PC-3 (cell line): ENCODE results near the gene RBMS3. TPM values are rescaled to one million over a fixed set of nuclear protein-coding genes. Genes with fewer than 3 reads are reported as not detected.

Source experiments
- ATAC-seq: fragments of 200-7000 bp; cut with Tn5 transposase; 2 replicates; pipeline ENCODE4 v1.9.1; 2020; ENCODE audit warnings: mild to moderate bottlenecking, moderate library complexity
- BruUV-seq: library from RNA; stranded (reverse); fragments of 400-500 nt; replicated peaks from 2 replicates; lab custom pipeline; 2021; lab: Mats Ljungman, UMichigan
- CTCF ChIA-PET: fragments of 300-600 bp; sonication (Branson Sonifier 250); formaldehyde crosslinking; loops from one replicate; lab custom pipeline; 2022; ENCODE audit warnings: antibody characterized with exemption; lab: Charles Lee
- POLR2A ChIA-PET: fragments of 300-600 bp; sonication (Branson Sonifier 250); formaldehyde crosslinking; loops from one replicate; lab custom pipeline; 2022; ENCODE audit warnings: antibody characterized with exemption; ENCODE audit not compliant: unreplicated experiment; lab: Charles Lee
- DNase-seq: peaks from one replicate; pipeline ENCODE4 v3.0.0-alpha.2; 2015
- H2AFZ ChIP-seq: fragments of 300-600 bp; sonication (generic); 2 replicates; pipeline ENCODE4 v1.6.0; 2016; ENCODE audit warnings: antibody characterized with exemption, low read length
- H3F3A ChIP-seq: fragments of 300-600 bp; sonication (generic); one replicate; pipeline ENCODE4 v1.6.0; 2017; ENCODE audit warnings: antibody characterized with exemption, low read length, control low read depth, mild to moderate bottlenecking; ENCODE audit not compliant: unreplicated experiment
- H3K27ac ChIP-seq: fragments of 300-600 bp; sonication (generic); 2 replicates; pipeline ENCODE4 v1.5.1; 2016; ENCODE audit warnings: mild to moderate bottlenecking, low read length
- H3K27me3 ChIP-seq: fragments of 300-600 bp; sonication (generic); 2 replicates; pipeline ENCODE4 v1.6.1; 2016; ENCODE audit warnings: low read length, mixed read lengths
- H3K36me3 ChIP-seq: fragments of 300-600 bp; sonication (generic); 2 replicates; pipeline ENCODE4 v1.6.1; 2016; ENCODE audit warnings: low read depth, mixed run types, low read length, mixed read lengths
- H3K4me1 ChIP-seq: fragments of 300-600 bp; sonication (generic); 2 replicates; pipeline ENCODE4 v1.5.1; 2016; ENCODE audit warnings: low read length; ENCODE audit not compliant: insufficient read depth
- H3K4me2 ChIP-seq: fragments of 300-600 bp; sonication (generic); 2 replicates; pipeline ENCODE4 v1.6.0; 2016; ENCODE audit warnings: low read length
- H3K4me3 ChIP-seq: fragments of 300-600 bp; sonication (generic); 2 replicates; pipeline ENCODE4 v1.5.1; 2016; ENCODE audit warnings: mild to moderate bottlenecking, low read length, mixed read lengths
- H3K79me2 ChIP-seq: fragments of 300-600 bp; sonication (generic); 2 replicates; pipeline ENCODE4 v1.6.1; 2017; ENCODE audit warnings: low read length, mixed read lengths
- H3K9ac ChIP-seq: fragments of 300-600 bp; sonication (generic); 2 replicates; pipeline ENCODE4 v1.6.0; 2016; ENCODE audit warnings: mild to moderate bottlenecking, low read length
- H3K9me2 ChIP-seq: fragments of 300-600 bp; sonication (generic); replicated peaks from 2 replicates; pipeline ENCODE4 v1.6.1; 2016; ENCODE audit warnings: mixed run types, low read length, mixed read lengths
- H3K9me3 ChIP-seq: fragments of 300-600 bp; sonication (generic); 2 replicates; pipeline ENCODE4 v1.6.1; 2016; ENCODE audit warnings: low read length, mixed read lengths
- H4K20me1 ChIP-seq: fragments of 300-600 bp; sonication (generic); 2 replicates; pipeline ENCODE4 v1.6.1; 2016; ENCODE audit warnings: low read length, mixed read lengths
- EZH2 ChIP-seq: fragments of 300-600 bp; sonication (generic); IDR thresholded peaks from one replicate; pipeline ENCODE4 v1.6.1; 2017; ENCODE audit warnings: antibody characterized with exemption, mild to moderate bottlenecking, low read length; ENCODE audit not compliant: unreplicated experiment
- EZH2phosphoT487 ChIP-seq: fragments of 300-600 bp; sonication (generic); IDR thresholded peaks from 2 replicates; pipeline ENCODE4 v1.6.1; 2018; ENCODE audit warnings: mild to moderate bottlenecking, antibody characterized with exemption, low read length, borderline replicate concordance
- intact Hi-C: fragments of 100-400 bp; cut with micrococcal nuclease; formaldehyde crosslinking; loops from 2 replicates; pipeline ENCODE4 v1.9.0; 2023
- total RNA-seq: library from RNA; depleted of rRNA; stranded (reverse); fragments of >200 nt; gene quantifications from 2 replicates; pipeline ENCODE4 v1.2.3, GENCODE V29; 2014
- TF ChIP-seq, protein P1 (sequence below): fragments of 300-600 bp; sonication (generic); conservative IDR thresholded peaks from 2 replicates; pipeline ENCODE4 v1.5.1; 2017; ENCODE audit warnings: antibody characterized with exemption, low read depth, mild to moderate bottlenecking, low read length

RBMS3 gene
- total RNA-seq, 1 experiment from 2014 or later, result 5.4 TPM

DNA sequence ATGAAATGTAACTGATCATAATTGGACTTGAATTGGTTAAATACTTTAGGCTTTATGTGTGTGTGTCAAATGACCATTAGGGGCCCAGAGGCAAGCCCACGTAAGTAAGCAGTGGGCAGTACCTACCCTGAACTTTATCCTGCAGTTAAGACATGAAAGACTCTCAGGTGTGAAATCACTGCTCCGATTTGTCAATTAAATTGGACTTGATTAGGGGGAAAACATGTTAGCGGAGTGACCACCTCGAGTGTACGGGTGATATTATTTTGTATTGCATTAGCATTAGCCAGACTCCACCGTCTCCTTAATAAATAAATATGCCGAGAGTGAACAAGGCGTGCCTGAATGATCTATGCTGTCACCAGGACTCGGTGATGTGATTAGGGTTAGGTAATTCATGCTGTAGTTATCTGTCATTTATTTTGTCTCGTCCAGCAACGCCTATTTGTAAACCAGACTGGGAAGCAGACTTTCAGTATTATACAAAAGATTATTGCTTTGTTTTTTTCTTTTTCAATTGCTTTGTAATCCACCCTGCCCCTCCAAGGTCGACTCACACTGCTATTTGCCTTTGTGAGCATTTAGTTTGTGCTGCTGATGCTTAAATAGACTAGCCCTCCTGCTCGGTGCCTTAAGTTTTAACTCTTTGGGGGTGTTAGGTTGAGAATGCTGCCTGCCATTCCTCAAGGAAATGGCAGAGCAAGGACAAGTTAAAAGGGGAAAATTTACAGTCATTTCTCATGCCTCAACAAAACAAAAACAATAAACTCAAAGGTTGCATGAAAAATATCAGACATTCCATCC lies 1.8 kb downstream of the RBMS3 start:
- no TSS peak for BruUV-seq
- H3K9me2 ChIP-seq, result no peaks in the 10 kb centered on the region
- peak overlapping the region; percentile 90 for H2AFZ ChIP-seq
- peaks cover 45% of the 10 kb centered on the region for H3K79me2 ChIP-seq
- H3K27ac ChIP-seq, result peak overlapping the region; percentile 69; the same call in 1 of the 2 replicates
- H3F3A ChIP-seq, result no peaks in the 10 kb centered on the region
- no peaks in the 10 kb centered on the region for H3K36me3 ChIP-seq
- peak overlapping the region; percentile 84 for H3K4me2 ChIP-seq
- peak overlapping the region; percentile 71 for H3K4me3 ChIP-seq
- H4K20me1 ChIP-seq, result no peaks in the 10 kb centered on the region
- H3K4me1 ChIP-seq, result peaks cover 32% of the 10 kb centered on the region
- DNase-seq (peak; percentile 36), ATAC-seq (peak; percentile 7; the same call in 1 of the 2 replicates)
- ChIA-PET POLR2A (no interaction called here), CTCF (no interaction called here)
- H3K9ac ChIP-seq, result peak overlapping the region; percentile 69
- H3K9me3 ChIP-seq, result no peaks in the 10 kb centered on the region
- H3K27me3 ChIP-seq, result no peaks in the 10 kb centered on the region
- intact Hi-C loops, result loop anchor here (1.0 to 10.0 kb wide), 8 partner anchors 42 to 328 kb away; no protein-coding TSS in a partner anchor
- TF ChIP-seq EZH2phosphoT487 (no peak), EZH2 (no peak)
- TF ChIP-seq, protein P1, sequence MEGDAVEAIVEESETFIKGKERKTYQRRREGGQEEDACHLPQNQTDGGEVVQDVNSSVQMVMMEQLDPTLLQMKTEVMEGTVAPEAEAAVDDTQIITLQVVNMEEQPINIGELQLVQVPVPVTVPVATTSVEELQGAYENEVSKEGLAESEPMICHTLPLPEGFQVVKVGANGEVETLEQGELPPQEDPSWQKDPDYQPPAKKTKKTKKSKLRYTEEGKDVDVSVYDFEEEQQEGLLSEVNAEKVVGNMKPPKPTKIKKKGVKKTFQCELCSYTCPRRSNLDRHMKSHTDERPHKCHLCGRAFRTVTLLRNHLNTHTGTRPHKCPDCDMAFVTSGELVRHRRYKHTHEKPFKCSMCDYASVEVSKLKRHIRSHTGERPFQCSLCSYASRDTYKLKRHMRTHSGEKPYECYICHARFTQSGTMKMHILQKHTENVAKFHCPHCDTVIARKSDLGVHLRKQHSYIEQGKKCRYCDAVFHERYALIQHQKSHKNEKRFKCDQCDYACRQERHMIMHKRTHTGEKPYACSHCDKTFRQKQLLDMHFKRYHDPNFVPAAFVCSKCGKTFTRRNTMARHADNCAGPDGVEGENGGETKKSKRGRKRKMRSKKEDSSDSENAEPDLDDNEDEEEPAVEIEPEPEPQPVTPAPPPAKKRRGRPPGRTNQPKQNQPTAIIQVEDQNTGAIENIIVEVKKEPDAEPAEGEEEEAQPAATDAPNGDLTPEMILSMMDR, result no peak

DNA sequence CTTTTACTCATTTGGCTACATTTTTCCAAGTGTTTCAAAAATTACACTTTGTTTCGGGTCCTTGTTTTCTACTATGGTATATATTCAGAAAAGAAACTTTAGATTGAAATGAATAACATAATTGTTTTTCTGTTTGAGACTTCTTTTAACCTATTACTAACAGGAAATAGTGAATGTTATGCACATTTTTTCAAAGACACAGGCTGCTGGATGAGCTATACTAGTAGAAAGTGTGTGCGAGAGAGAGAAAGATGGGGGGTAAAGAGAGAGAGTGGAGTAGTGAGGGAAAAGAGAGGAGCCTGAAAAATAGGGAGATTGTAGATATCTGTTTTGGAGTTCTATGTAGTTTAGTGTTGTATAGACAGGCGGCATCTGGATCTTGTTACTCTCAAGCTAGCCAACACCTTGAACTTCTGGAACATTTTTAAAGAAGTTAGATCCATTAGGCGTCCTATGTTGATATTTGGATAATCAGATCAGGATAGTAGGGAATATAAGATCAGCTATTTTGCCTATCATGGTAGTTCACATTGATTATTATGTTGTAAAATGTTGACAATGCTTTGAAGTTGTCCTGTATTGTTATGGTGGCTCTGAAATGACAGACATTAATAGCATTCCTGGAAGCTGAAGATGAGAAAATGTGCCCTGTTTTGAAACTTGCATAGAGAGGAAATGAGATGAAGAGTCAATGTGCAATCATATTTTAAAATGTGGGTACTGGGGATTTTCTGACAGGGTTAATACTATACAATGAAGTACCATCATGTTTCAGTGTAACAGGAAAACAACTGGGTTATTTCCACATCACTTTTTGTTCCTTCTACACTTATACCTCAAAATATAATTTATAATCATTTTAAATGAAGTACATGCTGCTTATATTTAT lies 2.6 kb downstream of the RBMS3 start:
- no TSS peak for BruUV-seq
- ChIA-PET CTCF (no interaction called here), POLR2A (no interaction called here)
- Histone ChIP-seq H3K4me3 (peak overlapping the region; percentile 71), H3K4me2 (peak overlapping the region; percentile 84), H3K4me1 (peaks cover 32% of the 10 kb centered on the region), H3K9me2 (no peaks in the 10 kb centered on the region), H3K36me3 (no peaks in the 10 kb centered on the region), H3K9me3 (no peaks in the 10 kb centered on the region), H3K79me2 (peaks cover 45% of the 10 kb centered on the region), H3F3A (no peaks in the 10 kb centered on the region), H3K27ac (peak overlapping the region; percentile 8; the same call in 1 of the 2 replicates), H2AFZ (peak overlapping the region; percentile 90), H3K27me3 (no peaks in the 10 kb centered on the region), H4K20me1 (no peaks in the 10 kb centered on the region), H3K9ac (peak overlapping the region; percentile 69)
- no peak for DNase-seq
- ATAC-seq, result no peak
- no peak for TF ChIP-seq EZH2phosphoT487
- TF ChIP-seq, protein P1, result no peak
- no peak for TF ChIP-seq EZH2
- intact Hi-C loops, result loop anchor here (1.0 to 10.0 kb wide), 6 partner anchors 41 to 329 kb away; no protein-coding TSS in a partner anchor
